HG02852 (cell line): ENCODE results near the gene LRRC28.
A peak's percentile ranks its signal among the peaks of the same experiment; 100 is the strongest.
"Not testable (repeated sequence)": the region's sequence is repeated elsewhere in the genome, so short reads cannot be mapped to it uniquely, and the experiment has no call there.

ENCODE experiments used
- ATAC-seq: cut with Tn5 transposase; IDR thresholded peaks from one replicate; pipeline ENCODE4 v1.9.1; 2021; ENCODE audit warnings: mild to moderate bottlenecking, moderate library complexity; ENCODE audit not compliant: unreplicated experiment

Gene LRRC28

GRCh38 chr15:99250857-99251841, at the start of gene LRRC28:
TSS of gene LRRC28 (plus strand) at chr15:99251481. CDS start at chr15:99255958, 4,477 bp downstream.
- peak; percentile 94 for ATAC-seq

- no peak for ATAC-seq
Observed at GRCh38 chr15:99202176-99202552, 49.1 kb upstream of the LRRC28 start.

DNA sequence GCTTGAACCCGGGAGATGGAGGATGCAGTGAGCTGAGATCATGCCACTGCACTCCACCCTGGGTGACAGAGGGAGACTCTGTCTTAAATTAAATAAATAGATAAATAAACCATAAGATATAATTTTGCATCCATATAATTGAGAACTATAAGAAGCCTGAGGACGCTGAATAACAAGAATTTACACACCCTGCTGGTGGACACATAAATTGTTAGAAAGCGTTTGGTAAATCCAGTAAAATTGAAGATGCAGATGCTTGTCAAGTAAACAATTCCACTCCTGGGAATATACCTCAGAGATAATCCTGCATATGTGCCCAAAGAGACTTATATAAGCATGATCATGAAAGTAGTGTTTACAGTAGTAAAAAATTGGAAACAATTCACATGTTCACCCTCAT, 43.6 kb upstream of the LRRC28 start:
- ATAC-seq, result no peak

GRCh38 chr15:99209326-99209725, 42.0 kb upstream of the LRRC28 start:
- no peak for ATAC-seq

DNA sequence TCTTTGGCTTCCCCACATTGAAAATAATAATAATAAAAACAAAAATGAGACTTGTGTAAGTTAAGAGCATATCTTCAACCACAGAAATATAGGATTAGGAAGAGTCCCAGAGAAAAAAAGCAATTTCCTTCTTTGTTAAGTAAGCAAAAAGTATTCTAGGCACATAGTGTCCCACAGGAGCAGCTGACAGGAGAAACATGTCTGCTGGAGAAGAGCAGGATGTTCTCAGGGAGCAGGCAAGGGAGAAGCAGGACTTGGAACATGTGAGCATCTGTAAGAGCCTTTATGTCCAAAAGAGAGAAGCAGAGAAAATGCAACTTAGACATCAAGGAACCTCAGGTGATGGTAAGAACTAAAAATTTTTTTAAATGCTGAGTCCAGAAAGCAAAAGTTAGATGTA, 40.9 kb upstream of the LRRC28 start:
- ATAC-seq, result no peak

DNA sequence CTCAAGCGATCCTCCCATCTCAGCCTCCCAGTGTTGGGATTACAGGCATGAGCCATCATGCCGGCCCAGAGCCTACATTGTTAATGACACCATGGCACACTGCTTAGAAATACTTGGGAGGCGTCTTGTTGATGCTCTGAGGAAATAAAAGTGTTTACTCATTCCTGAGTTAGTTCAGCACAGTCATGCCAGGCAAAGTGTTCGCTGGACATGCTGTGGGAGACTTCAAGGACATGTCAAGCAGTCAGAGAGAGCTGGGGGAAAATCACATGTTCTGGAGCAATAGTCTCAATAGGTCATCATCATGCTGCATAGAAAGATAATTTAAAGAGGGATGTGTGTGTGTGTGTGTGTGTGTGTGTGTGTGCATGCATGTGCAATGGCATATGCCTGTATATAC, 39.4 kb upstream of the LRRC28 start:
- ATAC-seq, result no peak

GRCh38 chr15:99212406-99212805, 38.9 kb upstream of the LRRC28 start:
- no peak for ATAC-seq

DNA sequence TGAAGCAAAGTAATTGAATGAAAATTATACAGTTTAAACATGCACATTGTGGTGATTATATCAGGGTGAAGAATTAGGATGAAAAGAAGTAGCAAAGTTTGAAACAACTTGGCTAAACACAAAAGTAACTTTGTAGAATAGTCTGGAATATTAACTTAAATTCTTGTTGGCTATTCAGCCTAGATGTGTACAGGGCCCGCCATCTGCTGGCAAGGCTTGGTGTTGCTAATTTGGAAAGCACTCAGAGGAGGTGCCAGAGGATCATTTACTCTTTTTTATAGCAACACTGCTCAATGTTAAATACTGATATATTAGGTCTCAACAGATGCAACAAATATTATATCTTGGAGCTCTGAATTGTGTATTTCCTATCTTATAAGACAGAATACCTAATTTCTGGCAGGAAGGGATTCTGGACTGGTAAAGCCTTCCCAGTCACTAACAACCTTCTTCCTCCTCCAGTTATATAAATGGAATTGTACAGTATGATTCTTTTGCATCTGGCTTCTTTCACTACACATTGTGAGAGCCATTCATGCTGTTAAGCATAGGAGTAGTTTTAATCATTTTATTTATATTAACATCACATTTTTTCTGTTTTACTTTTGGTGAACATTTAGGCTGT, 38.0 kb upstream of the LRRC28 start:
- ATAC-seq, result peak; percentile 70

- ATAC-seq, result no peak
Observed at GRCh38 chr15:99224372-99225214, 26.7 kb upstream of the LRRC28 start.

GRCh38 chr15:99226802-99227201, 24.5 kb upstream of the LRRC28 start:
- no peak for ATAC-seq

DNA sequence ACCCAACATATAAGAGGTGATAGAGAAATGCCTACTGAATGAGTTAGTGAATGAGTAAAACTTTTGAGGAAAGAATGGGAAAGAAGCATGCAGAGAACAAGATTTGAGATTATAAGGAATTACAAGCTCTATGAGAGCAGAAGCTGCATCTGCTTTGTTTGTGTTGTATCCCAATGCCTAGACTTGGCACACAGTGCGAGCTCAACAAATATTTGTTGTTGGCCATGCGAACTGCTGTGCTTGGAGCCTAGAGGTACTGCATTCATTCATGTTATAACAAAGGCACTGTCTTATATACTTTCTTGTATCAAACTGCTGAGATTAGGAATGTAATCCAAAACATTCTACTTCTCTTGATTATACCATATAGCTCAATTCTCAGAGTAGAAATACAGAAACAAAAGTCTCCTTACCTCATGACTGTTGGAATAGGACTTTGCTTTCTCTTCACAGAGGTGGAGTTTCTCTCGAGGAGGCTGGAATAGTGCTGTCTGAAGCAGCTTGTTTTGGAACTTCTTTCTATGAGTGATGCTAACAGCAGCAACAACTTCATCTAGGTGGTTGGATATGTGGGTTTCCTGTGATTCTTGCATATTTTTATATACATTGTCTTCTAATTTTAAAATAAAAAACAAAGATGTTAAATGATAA, 23.0 kb upstream of the LRRC28 start:
- ATAC-seq, result no peak

DNA sequence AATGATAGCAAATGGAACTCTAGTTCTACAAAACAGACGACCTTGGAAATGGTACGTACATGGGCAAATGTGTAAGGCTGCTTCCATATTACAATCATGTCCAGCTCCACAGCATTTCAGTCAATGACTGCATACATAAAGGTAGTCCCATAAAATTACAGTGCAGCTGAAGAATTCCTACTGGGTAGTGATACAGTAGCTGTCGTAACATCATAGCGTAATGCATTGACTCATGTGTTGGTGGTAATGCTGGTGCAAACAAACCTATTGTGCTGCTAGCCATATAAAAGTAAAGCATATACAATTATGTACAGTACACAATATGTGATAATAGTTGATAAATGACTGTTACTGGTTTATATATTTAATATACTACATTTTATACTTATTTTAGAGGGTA, 20.4 kb upstream of the LRRC28 start:
- no peak for ATAC-seq

GRCh38 chr15:99232740-99233139, 18.5 kb upstream of the LRRC28 start:
- no peak for ATAC-seq

DNA sequence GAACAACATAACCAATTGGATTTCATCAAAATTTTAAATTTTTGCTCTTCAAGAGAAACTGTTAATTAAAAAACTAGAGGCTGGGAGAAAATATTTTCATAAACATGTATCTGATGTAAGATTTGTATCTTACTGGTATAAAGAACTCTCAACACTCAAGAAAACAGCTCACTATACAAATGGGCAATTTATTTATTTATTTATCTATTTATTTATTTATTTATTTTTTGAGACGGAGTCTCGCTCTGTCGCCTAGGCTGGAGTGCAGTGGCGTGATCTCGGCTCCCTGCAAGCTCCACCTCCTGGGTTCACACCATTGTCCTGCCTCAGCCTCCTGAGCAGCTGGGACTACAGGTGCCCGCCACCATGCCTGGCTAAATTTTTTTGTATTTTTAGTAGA, 17.1 kb upstream of the LRRC28 start:
- ATAC-seq, result not testable (repeated sequence)

DNA sequence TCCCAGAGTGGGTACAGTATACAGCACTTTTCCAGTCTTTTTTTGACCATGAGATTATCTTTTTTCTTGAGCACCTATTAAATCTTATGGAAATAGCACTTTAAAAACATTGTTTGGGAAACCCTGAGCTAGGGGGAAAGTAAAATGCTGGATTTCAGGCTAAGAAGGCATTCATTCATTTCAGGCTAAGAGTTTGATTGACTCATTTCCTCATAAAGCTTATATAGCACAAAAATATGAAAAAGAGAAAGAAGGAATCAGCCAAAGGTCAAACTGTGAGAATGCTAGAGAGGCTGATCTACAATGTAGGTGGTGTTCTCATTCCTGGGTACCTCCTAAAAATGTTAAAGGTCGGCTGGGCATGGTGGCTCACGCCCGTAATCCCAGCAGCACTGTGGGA, 12.4 kb upstream of the LRRC28 start:
- no peak for ATAC-seq

GRCh38 chr15:99239545-99240198, 11.6 kb upstream of the LRRC28 start:
- peak; percentile 98 for ATAC-seq

GRCh38 chr15:99241752-99242151, 9.5 kb upstream of the LRRC28 start:
- ATAC-seq, result no peak

GRCh38 chr15:99244306-99244705, 7.0 kb upstream of the LRRC28 start:
- ATAC-seq, result no peak

GRCh38 chr15:99247062-99247461, 4.2 kb upstream of the LRRC28 start:
- no peak for ATAC-seq

DNA sequence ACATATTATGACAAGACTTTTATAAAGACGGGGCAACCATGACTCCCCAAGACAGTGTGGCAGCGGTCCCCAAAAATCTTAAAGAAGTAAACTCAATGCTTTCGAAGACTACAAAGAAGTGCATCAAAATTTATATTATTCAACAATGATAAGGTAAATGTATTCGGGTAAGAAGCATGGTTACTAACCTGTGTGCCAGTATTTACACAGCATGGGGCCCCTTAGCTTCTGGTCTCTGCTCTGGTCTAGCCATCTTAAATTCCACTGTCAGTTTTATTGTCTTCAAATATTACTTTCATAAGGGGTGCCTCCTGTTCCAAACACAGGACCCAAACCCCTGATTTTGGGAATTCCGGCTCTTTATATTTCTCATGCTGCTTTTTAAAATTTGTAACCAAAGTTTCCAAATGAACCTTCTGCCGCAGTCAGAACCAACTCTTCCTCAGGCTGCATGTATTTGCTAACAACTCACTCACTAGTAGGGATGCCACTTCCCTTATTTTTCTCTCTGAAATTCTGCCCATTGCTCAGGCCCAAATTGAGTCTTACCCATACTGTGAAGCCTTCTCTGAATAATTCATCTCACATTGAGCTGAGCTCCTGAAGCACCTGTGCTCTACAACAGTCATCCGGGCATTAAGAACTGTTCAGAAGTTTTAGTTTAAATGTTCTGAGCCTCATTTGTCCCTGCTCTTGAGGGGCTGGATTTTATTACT, 3.1 kb upstream of the LRRC28 start:
- ATAC-seq, result no peak
